GM12875 (cell line): ENCODE data around the gene PAAF1.

Source experiments
- H3K4me3 ChIP-seq: one replicate; pipeline ENCODE4 v1.5.1; 2011; ENCODE audit warnings: low read depth, low read length, control low read depth
- TF ChIP-seq, protein P1 (sequence below): IDR thresholded peaks from 2 replicates; pipeline ENCODE4 v1.5.1; 2011; ENCODE audit warnings: low read depth, mild to moderate bottlenecking, control low read depth, inconsistent platforms, low read length, moderate library complexity, borderline replicate concordance; ENCODE audit not compliant: insufficient read depth

The PAAF1 gene

DNA sequence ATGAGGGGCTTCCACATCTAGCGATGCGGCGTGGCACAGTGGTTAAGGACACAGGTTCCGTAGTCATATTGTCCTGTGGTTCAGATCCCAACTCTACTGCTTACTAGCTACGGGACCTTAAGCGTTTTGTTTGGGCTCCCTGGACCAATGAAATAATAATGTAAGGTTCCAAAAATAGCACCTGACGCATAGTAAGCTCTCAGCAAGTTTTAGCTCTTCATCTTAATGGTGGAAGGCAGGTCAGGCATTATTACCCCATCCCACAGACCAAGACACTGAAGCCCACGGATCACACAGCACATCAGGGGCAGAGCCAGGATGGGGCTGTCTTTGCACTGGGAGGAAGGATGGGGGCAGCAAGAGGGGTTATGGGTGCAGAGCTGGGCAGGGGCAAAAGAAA lies 87.1 kb downstream of the PAAF1 start:
- TF ChIP-seq, protein P1, sequence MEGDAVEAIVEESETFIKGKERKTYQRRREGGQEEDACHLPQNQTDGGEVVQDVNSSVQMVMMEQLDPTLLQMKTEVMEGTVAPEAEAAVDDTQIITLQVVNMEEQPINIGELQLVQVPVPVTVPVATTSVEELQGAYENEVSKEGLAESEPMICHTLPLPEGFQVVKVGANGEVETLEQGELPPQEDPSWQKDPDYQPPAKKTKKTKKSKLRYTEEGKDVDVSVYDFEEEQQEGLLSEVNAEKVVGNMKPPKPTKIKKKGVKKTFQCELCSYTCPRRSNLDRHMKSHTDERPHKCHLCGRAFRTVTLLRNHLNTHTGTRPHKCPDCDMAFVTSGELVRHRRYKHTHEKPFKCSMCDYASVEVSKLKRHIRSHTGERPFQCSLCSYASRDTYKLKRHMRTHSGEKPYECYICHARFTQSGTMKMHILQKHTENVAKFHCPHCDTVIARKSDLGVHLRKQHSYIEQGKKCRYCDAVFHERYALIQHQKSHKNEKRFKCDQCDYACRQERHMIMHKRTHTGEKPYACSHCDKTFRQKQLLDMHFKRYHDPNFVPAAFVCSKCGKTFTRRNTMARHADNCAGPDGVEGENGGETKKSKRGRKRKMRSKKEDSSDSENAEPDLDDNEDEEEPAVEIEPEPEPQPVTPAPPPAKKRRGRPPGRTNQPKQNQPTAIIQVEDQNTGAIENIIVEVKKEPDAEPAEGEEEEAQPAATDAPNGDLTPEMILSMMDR, result no peak
- H3K4me3 ChIP-seq, result no peak overlapping the region

- TF ChIP-seq, protein P1, result no peak
- no peak overlapping the region for H3K4me3 ChIP-seq
These were observed 88.4 kb downstream of the PAAF1 start for GRCh38 chr11:73965076-73965763.

DNA sequence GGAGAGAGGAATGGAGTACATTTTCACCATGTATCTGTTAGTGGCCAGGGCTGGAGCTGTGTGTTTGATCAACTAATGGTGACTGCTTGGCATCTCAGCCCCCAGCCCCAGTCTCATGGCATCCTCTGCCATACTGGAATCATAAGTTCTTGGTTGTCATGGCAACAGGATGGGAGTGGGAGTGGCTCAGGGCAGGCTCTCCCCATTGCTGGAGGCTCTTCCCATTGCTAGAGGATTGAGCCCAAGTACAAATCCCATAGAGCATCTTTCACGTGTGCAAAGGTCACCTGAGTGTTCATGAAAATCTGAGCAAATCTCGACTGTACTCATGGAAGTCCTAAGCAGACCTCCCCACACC lies 88.9 kb downstream of the PAAF1 start:
- H3K4me3 ChIP-seq, result no peak overlapping the region
- TF ChIP-seq, protein P1, result no peak

DNA sequence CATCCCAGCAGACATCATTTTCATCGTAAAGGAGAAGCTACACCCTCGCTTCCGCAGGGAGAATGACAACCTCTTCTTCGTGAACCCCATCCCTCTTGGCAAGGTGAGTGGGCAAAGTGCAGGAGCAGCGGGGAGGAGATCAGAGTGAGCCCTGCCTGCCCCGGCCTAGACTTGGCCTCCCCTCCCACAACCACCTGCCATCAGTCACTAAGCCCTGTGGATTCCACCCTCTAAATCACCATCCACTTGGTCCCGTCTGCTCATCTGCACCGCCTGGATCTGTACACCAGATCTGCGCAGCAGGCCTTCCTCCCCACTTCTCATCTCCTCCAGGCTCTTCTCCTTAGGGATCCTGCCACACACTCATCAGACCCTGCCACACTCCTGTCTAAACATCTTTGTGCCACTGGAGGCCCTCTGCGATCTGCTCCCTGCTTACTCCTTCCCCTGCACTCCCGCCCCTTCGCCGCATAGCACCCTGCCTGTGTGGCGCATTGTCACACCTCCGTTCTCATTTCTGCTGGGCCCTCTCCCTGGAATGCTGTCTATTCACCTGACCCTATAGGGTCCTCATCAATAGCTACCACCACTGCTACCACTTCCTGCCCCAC lies 91.7 kb downstream of the PAAF1 start:
- TF ChIP-seq, protein P1, result no peak
- H3K4me3 ChIP-seq, result no peak overlapping the region

DNA sequence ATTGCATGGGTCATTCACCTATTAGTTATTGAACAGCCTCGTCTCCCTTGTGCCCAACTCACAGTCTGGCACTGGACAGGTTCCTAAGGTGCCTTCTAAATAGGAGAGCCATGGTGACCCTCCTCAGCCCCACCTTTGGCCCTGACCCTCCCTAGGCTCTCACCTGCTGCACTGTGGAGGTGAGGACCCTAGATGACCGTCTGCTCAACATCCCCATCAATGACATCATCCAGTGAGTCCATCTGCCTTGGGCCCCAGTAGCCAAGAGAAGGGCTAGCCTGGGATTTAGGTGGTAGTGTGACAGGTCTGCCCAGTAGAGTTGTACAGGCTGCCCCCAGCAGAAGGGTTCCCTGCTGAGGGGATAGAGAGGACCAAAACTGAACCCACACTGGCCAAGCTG lies 92.3 kb downstream of the PAAF1 start:
- H3K4me3 ChIP-seq, result no peak overlapping the region
- TF ChIP-seq, protein P1, result no peak

DNA sequence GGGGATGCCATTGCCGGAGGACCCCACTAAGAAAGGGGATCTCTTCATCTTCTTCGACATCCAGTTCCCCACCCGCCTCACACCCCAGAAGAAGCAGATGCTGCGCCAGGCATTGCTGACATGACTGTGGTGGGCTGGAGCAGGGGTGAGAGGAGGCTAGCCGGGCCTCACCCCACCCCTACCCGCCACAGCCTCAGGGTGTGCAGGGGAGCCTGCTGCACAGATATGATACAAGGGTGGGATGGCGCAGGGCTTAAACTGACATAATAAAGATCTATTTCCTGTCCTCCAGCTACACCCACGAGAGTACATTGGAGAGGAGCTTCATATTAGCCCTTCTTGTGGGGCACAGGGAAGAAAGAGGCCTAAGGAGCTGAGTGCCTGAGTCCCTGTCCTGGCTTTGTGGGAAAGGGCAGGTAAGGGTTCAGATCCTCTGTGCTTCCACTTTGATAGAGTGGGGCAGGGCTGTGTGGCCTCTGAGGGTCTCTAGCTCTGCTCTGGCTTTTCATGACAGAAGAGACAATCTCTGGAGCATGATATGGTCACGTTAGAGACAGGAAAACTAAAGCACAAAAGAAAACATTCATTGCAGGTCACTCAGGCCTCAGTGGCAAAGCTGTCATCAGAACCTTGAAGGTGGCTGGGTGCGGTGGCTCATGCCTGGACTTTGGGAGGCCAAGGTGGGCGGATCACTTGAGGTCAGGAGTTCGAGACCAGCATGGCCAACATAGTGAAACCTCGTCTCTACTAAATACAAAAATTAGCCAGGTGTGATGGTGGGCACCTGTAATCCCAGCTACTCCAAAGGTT lies 93.4 kb downstream of the PAAF1 start:
- TF ChIP-seq, protein P1, result no peak
- no peak overlapping the region for H3K4me3 ChIP-seq
